HepG2 (cell line): Measurements from ENCODE around the gene COPZ1. TPM values are rescaled to one million over a fixed set of nuclear protein-coding genes. Genes with fewer than 3 reads are reported as not detected.

Source experiments
- ATF1 ChIP-seq: IDR thresholded peaks from 2 replicates; pipeline ENCODE4 v1.6.1; 2016; ENCODE audit warnings: mild to moderate bottlenecking, control low read depth
- ATF4 ChIP-seq, 2 experiments: fragments of 450-650 bp in 1 of 2; sonication (generic) in 1 of 2; formaldehyde crosslinking; IDR thresholded peaks; 2 replicates each; pipeline versions ENCODE4 v1.5.0 to v1.8.0; 2020 to 2022; ENCODE audit warnings: mild to moderate bottlenecking in 1 of 2, missing genetic modification reagents in 1 of 2
- DDIT3 ChIP-seq: sonication (generic); formaldehyde crosslinking; IDR thresholded peaks from 2 replicates; pipeline ENCODE4 v1.4.0; 2020; ENCODE audit warnings: mild to moderate bottlenecking, missing genetic modification reagents
- FOSL1 ChIP-seq: sonication (generic); formaldehyde crosslinking; IDR thresholded peaks from 2 replicates; pipeline ENCODE4 v1.9.0; 2021; ENCODE audit warnings: missing genetic modification reagents, borderline replicate concordance
- IRX3 ChIP-seq: sonication (generic); formaldehyde crosslinking; IDR thresholded peaks from 2 replicates; pipeline ENCODE4 v1.8.1; 2023; ENCODE audit warnings: mild to moderate bottlenecking, low read depth, missing genetic modification reagents, borderline replicate concordance
- KLF12 ChIP-seq: sonication (generic); formaldehyde crosslinking; IDR thresholded peaks from 2 replicates; pipeline ENCODE4 v1.4.0; 2020; ENCODE audit warnings: missing genetic modification reagents, borderline replicate concordance
- KLF9 ChIP-seq: IDR thresholded peaks from 2 replicates; pipeline ENCODE4 v1.6.1; 2016; ENCODE audit warnings: low read depth
- MAFK ChIP-seq, 2 experiments: IDR thresholded peaks in 1 of 2; conservative IDR thresholded peaks in 1 of 2; 2 replicates each; pipeline ENCODE4 v1.6.1; 2011; ENCODE audit warnings: improper control_type of control experiment in 2 of 2, low read length in 2 of 2
- MBD4 ChIP-seq: IDR thresholded peaks from 2 replicates; pipeline ENCODE4 v1.6.1; 2012; ENCODE audit warnings: low read length, inconsistent platforms, borderline replicate concordance
- MXD4 ChIP-seq: IDR thresholded peaks from 2 replicates; pipeline ENCODE4 v1.6.1; 2016; ENCODE audit warnings: mild to moderate bottlenecking, missing biosample characterization, missing genetic modification reagents
- NFYC ChIP-seq: IDR thresholded peaks from 2 replicates; pipeline ENCODE4 v1.6.1; 2016; ENCODE audit warnings: missing genetic modification reagents, missing compliant biosample characterization
- NR3C1 ChIP-seq: sonication (generic); formaldehyde crosslinking; IDR thresholded peaks from 2 replicates; pipeline ENCODE4 v1.4.0; 2020; ENCODE audit warnings: missing genetic modification reagents
- PRDM4 ChIP-seq: sonication (generic); formaldehyde crosslinking; IDR thresholded peaks from 2 replicates; pipeline ENCODE4 v1.9.0; 2021; ENCODE audit warnings: missing genetic modification reagents, borderline replicate concordance
- SALL2 ChIP-seq: sonication (generic); formaldehyde crosslinking; IDR thresholded peaks from 2 replicates; pipeline ENCODE4 v1.8.1; 2023; ENCODE audit warnings: mild to moderate bottlenecking, missing genetic modification reagents, inconsistent platforms
- SPEN ChIP-seq: sonication (generic); formaldehyde crosslinking; IDR thresholded peaks from 2 replicates; pipeline ENCODE4 v1.5.1; 2020; ENCODE audit warnings: low read depth, mild to moderate bottlenecking, missing genetic modification reagents
- SRY ChIP-seq: sonication (generic); formaldehyde crosslinking; IDR thresholded peaks from 2 replicates; pipeline ENCODE4 v1.8.0; 2022; ENCODE audit warnings: mild to moderate bottlenecking, missing genetic modification reagents
- ZBTB10 ChIP-seq: sonication (generic); formaldehyde crosslinking; IDR thresholded peaks from 2 replicates; pipeline ENCODE4 v1.4.0; 2020; ENCODE audit warnings: missing genetic modification reagents, borderline replicate concordance
- ZBTB8A ChIP-seq: sonication (generic); formaldehyde crosslinking; IDR thresholded peaks from 2 replicates; pipeline ENCODE4 v1.4.0; 2020; ENCODE audit warnings: mild to moderate bottlenecking, low read depth, missing genetic modification reagents, borderline replicate concordance
- ZNF136 ChIP-seq: sonication (generic); formaldehyde crosslinking; IDR thresholded peaks from 2 replicates; pipeline ENCODE4 v1.8.1; 2022; ENCODE audit warnings: low read depth, mild to moderate bottlenecking, moderate library complexity, missing genetic modification reagents
- ZNF17 ChIP-seq: sonication (generic); formaldehyde crosslinking; IDR thresholded peaks from 2 replicates; pipeline ENCODE4 v1.5.0; 2020; ENCODE audit warnings: mild to moderate bottlenecking, missing genetic modification reagents
- ZNF382 ChIP-seq: sonication (generic); formaldehyde crosslinking; IDR thresholded peaks from 2 replicates; pipeline ENCODE4 v1.5.0; 2020; ENCODE audit warnings: missing genetic modification reagents, mild to moderate bottlenecking, borderline replicate concordance
- ZNF572 ChIP-seq: sonication (generic); formaldehyde crosslinking; IDR thresholded peaks from 2 replicates; pipeline ENCODE4 v1.5.1; 2020; ENCODE audit warnings: mild to moderate bottlenecking, missing genetic modification reagents
- ZNF644 ChIP-seq: IDR thresholded peaks from 2 replicates; pipeline ENCODE4 v1.6.1; 2016; ENCODE audit warnings: low read depth
- ZNF652 ChIP-seq: IDR thresholded peaks from 2 replicates; pipeline ENCODE4 v1.6.1; 2016; ENCODE audit warnings: low read depth, borderline replicate concordance
- polyA plus RNA-seq, 8 experiments: library from polyadenylated mRNA; depleted of rRNA in 3 of 8; stranded (reverse) in 7 of 8; unstranded in 1 of 8; fragments of >200 nt; fragmentation: Illumina TruSeq in 4 of 8; extraction: Trizol in 4 of 8; gene quantifications; 2 replicates each; pipeline versions ENCODE4 v1.2.1 to v1.2.3, GENCODE V29; 2011 to 2016; ENCODE audit warnings: low read depth in 4 of 8, missing spikeins in 1 of 8, mixed read lengths in 1 of 8; ENCODE audit not compliant: insufficient read depth in 1 of 8
- total RNA-seq, 5 experiments: library from RNA; depleted of rRNA; stranded (reverse); fragments of >200 nt; fragmentation: Illumina TruSeq; extraction: Trizol; gene quantifications; 2 replicates each; pipeline ENCODE4 v1.2.3, GENCODE V29; 2016; ENCODE audit warnings: low read depth in 1 of 5

COPZ1 gene
- total and polyA plus RNA-seq, 2 of the 13 experiments (the other 11 are each of a cell fraction or from before 2014, with no cell fraction given), result 125 to 184 TPM

GRCh38 chr12:54294152-54294952 lies 30.6 kb upstream of the COPZ1 start (continued):
- no peak for TF ChIP-seq DDIT3 (CRISPR knock-in tag)
- TF ChIP-seq MXD4 (CRISPR knock-in tag), result no peak; the same call in 1 of the 2 replicates
- 0 out of 2 replicates have a peak, but pooled peaks have one; percentile 71 for TF ChIP-seq ZNF572 (CRISPR knock-in tag)
- no peak for TF ChIP-seq ZBTB8A (CRISPR knock-in tag)
- no peak for TF ChIP-seq MBD4
- no peak for TF ChIP-seq ZNF382 (CRISPR knock-in tag)
- no peak; the same call in 1 of the 2 replicates for TF ChIP-seq SALL2 (CRISPR knock-in tag)
- TF ChIP-seq ZNF17 (CRISPR knock-in tag), result 0 out of 2 replicates have a peak, but pooled peaks have one; percentile 36
- TF ChIP-seq SRY (CRISPR knock-in tag), result no peak
- no peak for TF ChIP-seq ATF4 (CRISPR knock-in tag; IDR thresholded peaks at IDR 0.05)
- TF ChIP-seq NR3C1 (CRISPR knock-in tag), result no peak
- no peak for TF ChIP-seq PRDM4
- no peak for TF ChIP-seq KLF12
- peak; percentile 77; the same call in 1 of the 2 replicates for TF ChIP-seq ZNF136 (CRISPR knock-in tag)
- TF ChIP-seq IRX3 (CRISPR knock-in tag), result no peak
- TF ChIP-seq NFYC (CRISPR knock-in tag), result peak; percentile 33; the same call in 1 of the 2 replicates
- TF ChIP-seq SPEN (CRISPR knock-in tag), result 0 out of 2 replicates have a peak, but pooled peaks have one; percentile 20
- TF ChIP-seq MAFK (conservative IDR thresholded peaks at IDR 0.05 in 1 of 2, IDR thresholded peaks at IDR 0.05 in 1 of 2; ENCODE audit: low read length in 2 of 2), result no peak
- 0 out of 2 replicates have a peak, but pooled peaks have one; percentile 29 for TF ChIP-seq ATF1 (CRISPR knock-in tag)
- no peak for TF ChIP-seq FOSL1 (CRISPR knock-in tag)
- TF ChIP-seq KLF9 (CRISPR knock-in tag), result no peak
- TF ChIP-seq ZNF644, result no peak
- TF ChIP-seq ZNF652, result no peak
- TF ChIP-seq ZBTB10 (CRISPR knock-in tag), result no peak; the same call in 1 of the 2 replicates
